Naive B cell (primary cell): ENCODE data around the gene TERT. TPM values are rescaled to one million over a fixed set of nuclear protein-coding genes. Genes with fewer than 3 reads are reported as not detected.
A peak's percentile ranks its signal among the peaks of the same experiment; 100 is the strongest.

Experiments
- ATAC-seq, 2 donors: fragments of 150-1000 bp; cut with Tn5 transposase; 2 replicates each; pipeline ENCODE4 v1.10.0; 2021; ENCODE audit warnings: low read depth in 2 of 2, mild to moderate bottlenecking in 2 of 2, moderate library complexity in 2 of 2
- DNase-seq: peaks from one replicate; pipeline ENCODE4 v3.0.0; 2022
- H3K27ac Mint-ChIP-seq, 6 donors: one replicate each; pipeline ENCODE4 v1.8.0; 2020 to 2022; ENCODE audit warnings: mild to moderate bottlenecking in 6 of 6, mixed read lengths in 6 of 6, moderate library complexity in 5 of 6, inconsistent platforms in 2 of 6
- H3K27me3 Mint-ChIP-seq, 3 donors: one replicate each; pipeline ENCODE4 v1.8.0; 2021 to 2022; ENCODE audit warnings: mixed read lengths in 3 of 3, mild to moderate bottlenecking in 1 of 3
- H3K36me3 Mint-ChIP-seq, 2 donors: one replicate each; pipeline ENCODE4 v1.8.0; 2020 to 2022; ENCODE audit warnings: mixed read lengths in 2 of 2, inconsistent platforms in 1 of 2, mild to moderate bottlenecking in 1 of 2
- H3K4me1 Mint-ChIP-seq, 3 donors: one replicate each; pipeline ENCODE4 v1.8.0; 2020 to 2022; ENCODE audit warnings: mixed read lengths in 3 of 3, inconsistent platforms in 1 of 3, mild to moderate bottlenecking in 1 of 3, moderate library complexity in 1 of 3
- H3K4me3 Mint-ChIP-seq, 8 donors: one replicate each; pipeline ENCODE4 v1.8.0; 2020 to 2022; ENCODE audit warnings: mild to moderate bottlenecking in 8 of 8, mixed read lengths in 8 of 8, moderate library complexity in 8 of 8, inconsistent platforms in 2 of 8
- H3K9me3 Mint-ChIP-seq, 7 donors: one replicate each; pipeline ENCODE4 v1.8.0; 2020 to 2022; ENCODE audit warnings: mixed read lengths in 7 of 7, mild to moderate bottlenecking in 5 of 7, inconsistent platforms in 2 of 7, moderate library complexity in 1 of 7
- polyA plus RNA-seq, 6 donors: library from polyadenylated mRNA; unstranded; fragments of 300-500 nt; fragmentation: Illumina TruSeq; gene quantifications; one replicate each; pipeline ENCODE4 v1.2.3, GENCODE V29; 2021; ENCODE audit warnings: low read depth in 6 of 6

TERT gene
- polyA plus RNA-seq, 6 donors from 2014 or later: not detected

DNA sequence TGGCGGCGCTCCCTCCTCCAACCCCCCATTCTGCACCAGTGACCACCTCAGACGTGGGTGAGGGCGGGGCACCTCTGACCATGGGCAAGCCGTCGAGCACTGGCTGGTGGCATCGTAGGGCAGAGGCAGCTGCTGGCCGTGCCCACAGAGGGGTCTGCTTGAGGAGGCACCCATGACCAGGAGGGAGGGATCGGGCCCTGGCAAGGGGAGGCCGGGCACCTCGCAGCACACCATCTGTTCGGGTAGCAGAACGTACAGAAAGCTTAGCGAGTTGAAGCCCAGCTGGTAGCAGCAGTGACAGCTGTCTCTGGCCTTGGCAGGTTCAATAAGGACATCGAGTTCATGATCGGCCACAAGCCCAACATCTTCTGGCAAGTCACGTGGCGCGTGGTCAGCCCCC lies 74.0 kb downstream of the TERT start:
- Mint-ChIP-seq H3K4me1 (no peaks in the 10 kb centered on the region), H3K27me3 (peaks cover 0 to 11% (median 0%) of the 10 kb centered on the region in 3 donors), H3K9me3 (peaks cover 0 to 2% (median 0%) of the 10 kb centered on the region in 7 donors), H3K36me3 (no peaks in the 10 kb centered on the region), H3K4me3 (no peak overlapping the region), H3K27ac (no peak overlapping the region)
- DNase-seq: no peak
- ATAC-seq: no peak

- DNase-seq (no peak), ATAC-seq (no peak)
- H3K4me1 Mint-ChIP-seq: no peaks in the 10 kb centered on the region
- H3K27ac Mint-ChIP-seq: peak overlapping the region in 1 of 6 donors; percentile 59
- peaks cover 0 to 11% (median 0%) of the 10 kb centered on the region in 3 donors for H3K27me3 Mint-ChIP-seq
- peaks cover 0 to 4% (median 0%) of the 10 kb centered on the region in 7 donors for H3K9me3 Mint-ChIP-seq
- no peaks in the 10 kb centered on the region for H3K36me3 Mint-ChIP-seq
- no peak overlapping the region for H3K4me3 Mint-ChIP-seq
These were observed 74.5 kb downstream of the TERT start for GRCh38 chr5:1220351-1220750.

DNA sequence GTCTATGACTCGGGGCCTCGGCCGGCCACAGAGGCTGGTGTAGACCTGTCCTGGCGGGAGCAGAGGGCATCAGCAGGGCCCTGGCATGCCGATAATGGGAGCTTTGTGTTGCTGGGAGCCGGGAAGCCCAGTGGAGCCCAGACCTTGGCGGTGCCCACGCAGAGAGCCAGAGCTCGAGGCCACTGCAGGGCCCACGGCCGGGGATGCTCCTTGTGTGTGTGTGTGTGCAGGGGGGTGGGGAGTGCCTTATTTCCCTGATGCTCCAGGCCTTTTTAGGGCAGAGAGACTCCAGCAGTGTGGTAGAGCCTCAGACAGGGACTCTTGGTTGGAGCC lies 75.1 kb downstream of the TERT start:
- Mint-ChIP-seq H3K27me3 (peaks cover 0 to 11% (median 0%) of the 10 kb centered on the region in 3 donors), H3K4me3 (no peak overlapping the region), H3K36me3 (no peaks in the 10 kb centered on the region), H3K4me1 (no peaks in the 10 kb centered on the region), H3K27ac (no peak overlapping the region), H3K9me3 (peaks cover 0 to 4% (median 0%) of the 10 kb centered on the region in 7 donors)
- no peak for ATAC-seq
- DNase-seq: no peak

DNA sequence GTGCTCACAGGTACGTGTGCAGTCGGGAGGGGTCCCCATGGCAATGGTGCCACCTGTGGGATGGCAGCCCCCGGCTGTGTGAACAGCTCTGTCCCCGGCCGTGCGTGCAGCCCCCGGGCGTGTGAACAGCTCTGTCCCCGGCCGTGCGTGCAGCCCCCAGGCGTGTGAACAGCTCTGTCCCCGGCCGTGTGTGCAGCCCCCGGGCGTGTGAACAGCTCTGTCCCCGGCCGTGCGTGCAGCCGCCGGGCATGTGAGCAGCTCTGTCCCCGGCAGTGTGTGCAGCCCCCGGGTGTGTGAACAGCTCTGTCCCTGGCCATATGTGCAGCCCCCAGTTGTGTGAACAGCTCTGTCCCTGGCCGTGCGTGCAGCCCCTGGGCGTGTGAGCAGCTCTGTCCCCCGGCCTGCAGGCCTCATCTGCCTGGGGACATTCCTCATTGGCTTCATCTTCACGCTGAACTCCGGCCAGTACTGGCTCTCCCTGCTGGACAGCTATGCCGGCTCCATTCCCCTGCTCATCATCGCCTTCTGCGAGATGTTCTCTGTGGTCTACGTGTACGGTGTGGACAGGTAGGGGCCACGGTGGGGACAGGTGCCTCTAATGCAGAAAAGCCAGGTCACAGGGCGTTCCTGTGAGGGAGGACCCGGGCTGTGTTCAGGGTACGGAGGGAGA lies 75.6 kb downstream of the TERT start:
- no peak overlapping the region for H3K27ac Mint-ChIP-seq

GRCh38 chr5:1218351-1219080 lies 76.4 kb downstream of the TERT start:
- no peaks in the 10 kb centered on the region for H3K36me3 Mint-ChIP-seq
- peaks cover 0 to 4% (median 0%) of the 10 kb centered on the region in 7 donors for H3K9me3 Mint-ChIP-seq
- peak overlapping the region in 1 of 6 donors; percentile 27 for H3K27ac Mint-ChIP-seq
- ATAC-seq (no peak), DNase-seq (no peak)
- no peak overlapping the region for H3K4me3 Mint-ChIP-seq
- peaks cover 0 to 11% (median 0%) of the 10 kb centered on the region in 3 donors for H3K27me3 Mint-ChIP-seq
- H3K4me1 Mint-ChIP-seq: no peaks in the 10 kb centered on the region

More for the DNA sequence above, 75.6 kb downstream of the TERT start:
- Mint-ChIP-seq H3K36me3 (no peaks in the 10 kb centered on the region), H3K9me3 (peaks cover 0 to 4% (median 0%) of the 10 kb centered on the region in 7 donors), H3K27me3 (peaks cover 0 to 11% (median 0%) of the 10 kb centered on the region in 3 donors), H3K4me3 (no peak overlapping the region), H3K4me1 (no peaks in the 10 kb centered on the region)
- no peak for ATAC-seq
- DNase-seq: no peak

- H3K27me3 Mint-ChIP-seq: peaks cover 0 to 11% (median 0%) of the 10 kb centered on the region in 3 donors
- peak overlapping the region in 1 of 6 donors; percentile 93 for H3K27ac Mint-ChIP-seq
- ATAC-seq (no peak), DNase-seq (no peak)
- H3K4me3 Mint-ChIP-seq: no peak overlapping the region
- no peaks in the 10 kb centered on the region for H3K4me1 Mint-ChIP-seq
- no peaks in the 10 kb centered on the region for H3K36me3 Mint-ChIP-seq
- H3K9me3 Mint-ChIP-seq: peaks cover 0 to 4% (median 0%) of the 10 kb centered on the region in 7 donors
These were observed 77.2 kb downstream of the TERT start for GRCh38 chr5:1217596-1218206.

GRCh38 chr5:1216918-1217295 lies 78.0 kb downstream of the TERT start:
- Mint-ChIP-seq H3K27ac (no peak overlapping the region), H3K36me3 (no peaks in the 10 kb centered on the region), H3K4me1 (no peaks in the 10 kb centered on the region), H3K9me3 (peaks cover 0 to 4% (median 0%) of the 10 kb centered on the region in 7 donors), H3K4me3 (no peak overlapping the region), H3K27me3 (peaks cover 0 to 11% (median 0%) of the 10 kb centered on the region in 3 donors)
- no peak for DNase-seq
- no peak for ATAC-seq

DNA sequence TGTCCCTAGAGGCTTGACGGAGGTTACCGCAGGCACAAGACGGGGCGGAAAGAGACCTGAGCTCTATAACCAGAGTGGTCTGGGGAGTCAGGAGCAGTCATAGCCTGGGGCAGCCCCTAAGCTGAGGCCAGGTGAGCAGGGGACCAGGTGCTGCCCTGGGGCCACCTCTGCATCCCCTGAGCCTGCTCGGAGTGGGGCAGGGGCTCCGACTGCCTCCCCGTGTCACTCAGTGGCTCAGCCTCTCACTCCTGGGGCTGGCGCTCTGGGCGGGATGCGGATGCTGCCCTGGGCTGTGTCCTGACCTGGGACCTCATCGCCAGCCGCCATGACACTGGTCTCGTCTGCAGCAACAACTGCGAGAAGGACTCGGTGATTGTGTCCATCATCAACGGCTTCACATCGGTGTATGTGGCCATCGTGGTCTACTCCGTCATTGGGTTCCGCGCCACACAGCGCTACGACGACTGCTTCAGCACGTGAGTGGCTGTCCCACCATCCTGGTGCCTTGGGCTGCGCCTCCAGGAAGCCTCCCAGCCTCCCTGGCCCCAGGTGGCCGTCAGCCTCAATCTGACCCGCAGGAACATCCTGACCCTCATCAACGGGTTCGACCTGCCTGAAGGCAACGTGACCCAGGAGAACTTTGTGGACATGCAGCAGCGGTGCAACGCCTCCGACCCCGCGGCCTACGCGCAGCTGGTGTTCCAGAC lies 78.5 kb downstream of the TERT start:
- Mint-ChIP-seq H3K27me3 (peaks cover 0 to 11% (median 0%) of the 10 kb centered on the region in 3 donors), H3K36me3 (no peaks in the 10 kb centered on the region), H3K9me3 (peaks cover 0 to 6% (median 0%) of the 10 kb centered on the region in 7 donors), H3K4me1 (no peaks in the 10 kb centered on the region), H3K4me3 (peak overlapping the region in 1 of 8 donors; percentile 53), H3K27ac (no peak overlapping the region)
- no peak for DNase-seq
- ATAC-seq: no peak

- peaks cover 0 to 8% (median 0%) of the 10 kb centered on the region in 7 donors for H3K9me3 Mint-ChIP-seq
- H3K4me1 Mint-ChIP-seq: no peaks in the 10 kb centered on the region
- peaks cover 0 to 11% (median 0%) of the 10 kb centered on the region in 3 donors for H3K27me3 Mint-ChIP-seq
- peak overlapping the region in 1 of 8 donors; percentile 17 for H3K4me3 Mint-ChIP-seq
- no peaks in the 10 kb centered on the region for H3K36me3 Mint-ChIP-seq
- ATAC-seq: no peak
- H3K27ac Mint-ChIP-seq: no peak overlapping the region
- DNase-seq: no peak
These were observed 79.4 kb downstream of the TERT start for GRCh38 chr5:1215320-1216096.

GRCh38 chr5:1214936-1215220 lies 80.0 kb downstream of the TERT start:
- DNase-seq (no peak), ATAC-seq (no peak)
- no peak overlapping the region for H3K27ac Mint-ChIP-seq
- H3K4me1 Mint-ChIP-seq: no peaks in the 10 kb centered on the region
- no peak overlapping the region for H3K4me3 Mint-ChIP-seq
- H3K9me3 Mint-ChIP-seq: peaks cover 0 to 8% (median 0%) of the 10 kb centered on the region in 7 donors
- H3K27me3 Mint-ChIP-seq: peaks cover 0 to 11% (median 0%) of the 10 kb centered on the region in 3 donors
- H3K36me3 Mint-ChIP-seq: no peaks in the 10 kb centered on the region

- no peak for ATAC-seq
- Mint-ChIP-seq H3K4me3 (no peak overlapping the region), H3K27me3 (peaks cover 0 to 11% (median 0%) of the 10 kb centered on the region in 3 donors), H3K27ac (no peak overlapping the region), H3K9me3 (peaks cover 0 to 8% (median 0%) of the 10 kb centered on the region in 7 donors), H3K4me1 (no peaks in the 10 kb centered on the region), H3K36me3 (no peaks in the 10 kb centered on the region)
- DNase-seq: no peak
These were observed 80.5 kb downstream of the TERT start for GRCh38 chr5:1214163-1214935.

- H3K36me3 Mint-ChIP-seq: no peaks in the 10 kb centered on the region
- H3K9me3 Mint-ChIP-seq: peaks cover 0 to 8% (median 0%) of the 10 kb centered on the region in 7 donors
- H3K27me3 Mint-ChIP-seq: peaks cover 0 to 8% (median 0%) of the 10 kb centered on the region in 3 donors
- no peak overlapping the region for H3K27ac Mint-ChIP-seq
- no peak for ATAC-seq
- no peak overlapping the region for H3K4me3 Mint-ChIP-seq
- no peaks in the 10 kb centered on the region for H3K4me1 Mint-ChIP-seq
- no peak for DNase-seq
These were observed 81.2 kb downstream of the TERT start for GRCh38 chr5:1213508-1214162.
